Left cardiac atrium (tissue), 4 donors: ENCODE measurements around the gene PGPEP1. TPM values are rescaled to one million over a fixed set of nuclear protein-coding genes. Genes with fewer than 3 reads are reported as not detected.

Experiments used
- ATAC-seq, 2 donors: fragments of 200-7000 bp; cut with Tn5 transposase; one replicate each; pipeline ENCODE4 v1.9.1; 2020; ENCODE audit warnings: mild to moderate bottlenecking in 2 of 2, moderate library complexity in 2 of 2
- DNase-seq: peaks from one replicate; pipeline ENCODE4 v3.0.0-alpha.2; 2020
- intact Hi-C, 2 donors: fragments of 100-400 bp; cut with DNase I; formaldehyde crosslinking; loops; one replicate each; pipeline versions ENCODE4 v1.14.1 to v1.15.1; 2022 to 2023
- long read RNA-seq: library from polyadenylated mRNA; unstranded; transcript quantifications from one replicate; pipeline ENCODE4 v2.0.0, GENCODE V29; 2021
- total RNA-seq, 2 donors: library from RNA; stranded (reverse); fragmentation: NEBNext Ultra II Directional; extraction: Animal tissue kit (Norgen Biotek cat#: 25700); gene quantifications; one replicate each; pipeline ENCODE4 v1.2.1, GENCODE V29; 2021
- donor health status: DM: no; HTN: yes; CAD: no.
- donor health status: DM: no; HTN: yes; CAD: no; lungs with severe emphysema.
- donor health status: DM: yes; HTN: yes; CAD: no.
- donor health status: Dilated cardiomyopathy.

Gene PGPEP1, protein sequence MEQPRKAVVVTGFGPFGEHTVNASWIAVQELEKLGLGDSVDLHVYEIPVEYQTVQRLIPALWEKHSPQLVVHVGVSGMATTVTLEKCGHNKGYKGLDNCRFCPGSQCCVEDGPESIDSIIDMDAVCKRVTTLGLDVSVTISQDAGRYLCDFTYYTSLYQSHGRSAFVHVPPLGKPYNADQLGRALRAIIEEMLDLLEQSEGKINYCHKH
- 10 to 100 TPM; 27.5 to 34.7 TPM for total RNA-seq
- long read RNA-seq, partial matches to known transcripts, result 0 of 4 reads
- long read RNA-seq, other reads (novel, unspliced or antisense), result 4 of 4 reads

- peak; percentile 93 to 95 for ATAC-seq
- peak; percentile 80 for DNase-seq
- intact Hi-C loops, result loop anchor here in 1 of 2 donors (5.0 kb wide), 1 partner anchor 72 kb away; no protein-coding TSS in a partner anchor
These were observed at the start of gene PGPEP1 for GRCh38 chr19:18340190-18340989. PGPEP1 (plus strand) TSS chr19:18340598; CDS start chr19:18340682, 84 bp downstream.

DNA sequence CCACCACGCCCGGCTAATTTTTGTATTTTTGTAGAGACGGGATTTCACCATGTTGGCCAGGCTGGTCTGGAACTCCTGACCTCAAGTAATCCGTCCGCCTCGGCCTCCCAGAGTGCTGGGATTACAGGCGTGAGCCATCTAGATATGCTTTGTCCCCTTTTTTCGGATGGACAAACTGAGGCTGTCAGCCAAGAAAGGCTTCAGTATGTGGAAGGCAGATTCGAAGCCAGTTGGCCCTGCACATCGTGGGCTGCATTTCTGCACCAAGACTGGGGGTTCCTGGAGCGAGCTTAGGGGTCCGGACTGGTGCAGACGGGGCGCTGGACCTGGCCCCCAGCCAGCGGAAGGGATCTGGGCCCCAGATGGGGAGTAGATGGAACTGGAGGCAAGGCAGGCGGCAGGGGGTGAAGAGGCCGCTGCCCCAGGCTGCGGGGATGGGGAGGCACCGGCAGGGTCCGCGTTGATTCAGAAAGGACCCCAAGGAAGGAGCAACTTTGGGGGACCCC lies 49.3 kb upstream of the PGPEP1 start:
- DNase-seq (peak; percentile 37), ATAC-seq (no peak)
- intact Hi-C loops, result no loop called here

DNA sequence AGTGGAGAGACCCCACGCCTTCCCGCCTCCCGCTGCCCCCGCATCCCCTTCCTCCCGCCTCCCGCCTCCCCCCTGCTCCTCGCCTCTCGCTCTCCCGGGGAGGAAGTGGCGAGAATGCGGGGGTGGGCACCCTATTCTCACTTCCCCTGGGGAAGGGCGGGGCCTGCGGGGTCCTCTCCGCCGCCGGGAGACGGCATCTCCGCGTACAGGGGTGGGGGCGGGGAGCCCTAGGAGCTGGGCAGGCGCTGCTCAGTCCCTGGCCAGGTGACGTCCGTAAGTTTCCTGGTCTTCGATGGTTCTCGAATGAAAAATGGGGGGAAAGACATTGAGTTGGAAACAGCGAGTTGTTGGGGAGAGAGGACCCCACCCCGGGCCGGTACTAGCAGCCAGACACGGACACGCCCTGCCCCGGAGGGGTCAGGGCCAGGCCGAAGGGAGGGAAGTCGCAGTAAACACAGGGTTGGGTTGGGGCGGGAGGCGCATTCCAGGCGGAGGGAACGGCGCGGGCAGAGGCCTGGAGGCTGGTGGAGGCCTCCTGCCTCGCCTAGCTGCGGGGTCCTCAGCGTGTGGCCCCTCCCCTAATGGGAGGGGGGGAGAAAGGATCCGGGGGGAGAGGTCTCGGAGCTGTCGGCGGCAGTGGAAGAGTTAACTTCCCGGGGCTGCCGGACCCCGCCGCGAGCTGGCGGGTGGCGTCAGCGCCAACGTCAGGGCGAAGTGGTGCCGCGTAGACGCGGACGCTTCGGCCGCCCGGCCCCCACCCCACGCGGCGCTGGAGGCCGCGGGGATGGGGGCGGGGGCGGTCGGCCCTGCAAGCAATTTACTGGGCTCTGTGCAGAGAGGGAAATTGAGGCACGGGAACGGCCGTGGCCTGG lies 48.6 kb upstream of the PGPEP1 start:
- ATAC-seq, result peak; percentile 81 to 82
- DNase-seq, result peak; percentile 90
- intact Hi-C loops, result no loop called here

GRCh38 chr19:18292462-18292809 lies 48.0 kb upstream of the PGPEP1 start:
- ATAC-seq (no peak), DNase-seq (no peak)
- intact Hi-C loops, result no loop called here

- ATAC-seq, result peak; percentile 63 to 73
- peak; percentile 87 for DNase-seq
- intact Hi-C loops, result no loop called here
These were observed 47.4 kb upstream of the PGPEP1 start for GRCh38 chr19:18292810-18293641.

DNA sequence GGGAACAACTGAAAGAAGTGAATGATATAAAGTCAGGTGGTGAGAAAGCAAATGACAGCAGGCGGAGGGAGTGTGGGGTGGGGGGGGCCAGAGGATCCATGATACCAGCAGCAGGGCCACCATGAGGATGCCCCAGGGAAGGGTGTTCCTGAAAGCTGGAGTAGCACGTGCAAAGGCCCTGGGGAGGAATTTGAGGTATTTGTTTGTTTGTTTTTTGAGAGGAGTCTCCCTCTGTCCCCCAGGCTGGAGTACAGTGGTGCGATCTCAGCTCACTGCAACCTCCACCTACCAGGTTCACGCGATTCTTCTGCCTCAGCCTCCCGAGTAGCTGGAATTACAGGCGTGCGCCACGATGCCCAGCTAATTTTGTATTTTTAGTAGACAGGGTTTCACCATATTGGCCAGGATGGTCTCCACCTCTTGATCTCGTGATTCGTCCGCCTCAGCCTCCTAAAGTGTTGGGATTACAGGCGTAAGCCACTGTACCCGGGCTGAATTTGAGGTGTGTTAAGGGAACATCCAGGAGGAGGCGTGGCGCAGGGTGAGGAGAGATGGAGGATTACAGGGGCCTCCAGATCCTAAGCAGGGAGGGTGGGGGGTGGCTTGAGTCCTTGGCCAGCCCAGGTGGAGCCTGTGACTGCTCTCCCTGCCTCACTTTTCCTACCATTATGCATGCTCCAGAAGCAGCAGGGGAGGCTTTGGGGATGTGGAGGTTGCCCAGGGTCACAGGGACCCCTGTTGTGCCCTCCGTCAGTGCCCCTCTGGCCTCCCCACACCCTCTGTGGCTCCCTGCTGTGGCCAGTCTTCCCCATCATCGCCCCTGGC lies 46.5 kb upstream of the PGPEP1 start:
- intact Hi-C loops, result no loop called here
- ATAC-seq, result no peak
- peak; percentile 22 for DNase-seq

GRCh38 chr19:18294467-18294864 lies 45.9 kb upstream of the PGPEP1 start:
- DNase-seq, result peak; percentile 73

DNA sequence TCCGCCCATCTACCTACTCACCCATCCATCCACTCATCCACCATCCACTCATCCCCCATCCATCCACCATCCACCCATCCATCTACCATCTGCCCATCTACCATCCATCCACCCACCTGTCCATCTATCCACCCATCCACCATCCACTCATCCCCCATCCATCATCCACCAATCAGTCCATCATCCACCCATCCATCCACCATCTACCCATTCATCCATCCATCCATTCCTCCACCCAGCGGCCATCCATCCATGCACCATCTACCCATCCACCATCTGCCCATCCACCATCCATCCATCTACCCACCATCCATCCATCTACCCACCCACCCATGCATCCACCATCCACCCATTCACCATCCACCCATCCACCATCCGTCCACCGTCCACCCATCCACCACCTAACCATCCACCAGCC lies 45.4 kb upstream of the PGPEP1 start:
- no peak for DNase-seq
- no peak for ATAC-seq
- intact Hi-C loops, result no loop called here

More at GRCh38 chr19:18294467-18294864, 45.9 kb upstream of the PGPEP1 start:
- ATAC-seq, result no peak
- intact Hi-C loops, result no loop called here

DNA sequence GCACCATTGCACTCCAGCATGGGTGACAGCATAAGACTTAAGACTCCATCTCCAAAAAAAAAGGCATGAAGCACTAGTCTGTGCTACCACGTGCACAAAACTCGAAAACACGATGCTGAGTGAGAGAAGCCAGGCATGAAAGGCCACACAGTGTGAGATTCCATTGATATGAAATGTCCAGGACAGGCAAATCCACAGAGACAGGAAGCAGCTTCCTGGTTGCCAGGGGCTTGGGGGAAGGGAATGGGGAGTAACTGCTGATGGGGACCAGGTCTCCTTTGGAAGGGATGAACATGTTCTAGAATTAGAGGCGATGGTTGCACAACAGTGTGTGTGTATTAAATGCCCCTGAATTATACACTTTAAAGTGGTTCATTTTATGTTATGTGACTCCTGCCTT lies 43.1 kb upstream of the PGPEP1 start:
- intact Hi-C loops, result no loop called here
- ATAC-seq (no peak), DNase-seq (no peak)

GRCh38 chr19:18298601-18299000 lies 41.8 kb upstream of the PGPEP1 start:
- ATAC-seq (no peak), DNase-seq (no peak)
- intact Hi-C loops, result no loop called here

- intact Hi-C loops, result no loop called here
- no peak for DNase-seq
- ATAC-seq, result no peak
These were observed 40.7 kb upstream of the PGPEP1 start for GRCh38 chr19:18299654-18300053.

GRCh38 chr19:18300930-18301717 lies 39.3 kb upstream of the PGPEP1 start:
- DNase-seq (peak; percentile 90), ATAC-seq (peak; percentile 27 to 69)
- intact Hi-C loops, result no loop called here

- intact Hi-C loops, result no loop called here
- no peak for DNase-seq
- no peak for ATAC-seq
These were observed 38.7 kb upstream of the PGPEP1 start for GRCh38 chr19:18301718-18302111.

- ATAC-seq (no peak), DNase-seq (peak; percentile 49)
- intact Hi-C loops, result loop anchor here in 1 of 2 donors (2.0 kb wide), 1 partner anchor 19 kb away; the partner anchor contains the start of gene LSM4
These were observed 36.3 kb upstream of the PGPEP1 start for GRCh38 chr19:18304208-18304457.

- ATAC-seq, result peak; percentile 84 to 89
- DNase-seq, result peak; percentile 93
- intact Hi-C loops, result loop anchor here in 1 of 2 donors (2.0 kb wide), 1 partner anchor 18 kb away; the partner anchor contains the start of gene LSM4
These were observed 35.7 kb upstream of the PGPEP1 start for GRCh38 chr19:18304458-18305310.

- ATAC-seq, result no peak
- intact Hi-C loops, result no loop called here
- DNase-seq, result no peak
These were observed 34.0 kb upstream of the PGPEP1 start for GRCh38 chr19:18306209-18306887.
